ENCODE results near the gene MUC13.

DNA sequence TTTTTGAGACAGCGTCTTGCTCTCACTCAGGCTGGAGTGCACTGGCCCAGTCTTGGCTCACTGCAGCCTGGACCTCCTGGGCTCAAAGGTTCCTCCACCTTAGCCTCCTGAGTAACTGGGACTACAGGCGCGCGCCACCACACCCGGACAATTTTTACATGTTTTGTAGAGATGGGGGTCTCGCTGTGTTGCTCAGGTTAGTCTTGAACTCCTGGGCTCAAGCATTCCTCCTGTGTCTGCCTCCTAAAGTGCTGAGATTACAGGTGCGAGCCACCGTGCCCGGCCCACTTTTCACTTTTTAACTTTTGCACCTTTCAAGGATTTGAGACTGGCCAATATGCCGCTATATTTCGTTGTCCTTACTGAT lies 46.6 kb downstream of the MUC13 start:
- TF ChIP-seq ELF4 (IDR thresholded peaks at IDR 0.05): no peak
- no peak for TF ChIP-seq TARDBP (IDR thresholded peaks at IDR 0.05)
- no peak for TF ChIP-seq FOXA1 (IDR thresholded peaks at IDR 0.05)
- no peak for TF ChIP-seq CTBP1 (IDR thresholded peaks at IDR 0.05; ENCODE audit: borderline replicate concordance)
- no peak for TF ChIP-seq SP1 (IDR thresholded peaks at IDR 0.05)
- TF ChIP-seq FOXK2 (IDR thresholded peaks at IDR 0.05): no peak
- TF ChIP-seq LEF1 (IDR thresholded peaks at IDR 0.05; ENCODE audit: borderline replicate concordance): no peak
- no peak for TF ChIP-seq HDGF (IDR thresholded peaks at IDR 0.05; ENCODE audit: borderline replicate concordance)
- TF ChIP-seq BHLHE40 (IDR thresholded peaks at IDR 0.05; ENCODE audit: borderline replicate concordance): no peak
- TF ChIP-seq ARNT (IDR thresholded peaks at IDR 0.05): no peak
- no peak for TF ChIP-seq ZNF384 (IDR thresholded peaks at IDR 0.05)
- no peak for TF ChIP-seq NFRKB (IDR thresholded peaks at IDR 0.05)
- TF ChIP-seq FOXM1 (IDR thresholded peaks at IDR 0.05; ENCODE audit: borderline replicate concordance): no peak

Data from HEK293T (cell line).